ENCODE data around the gene F11. TPM values are rescaled to one million over a fixed set of nuclear protein-coding genes. Genes with fewer than 3 reads are reported as not detected.

F11 gene
- total and polyA plus RNA-seq, 2 of the 13 experiments (the other 11 are each of a cell fraction or from before 2014, with no cell fraction given) = 35.1 to 58.0 TPM

GRCh38 chr4:186217733-186218293, 48.2 kb upstream of the F11 start:
- no peak for ATAC-seq
- CTCF ChIA-PET (ENCODE audit: low intra/inter-chr PET ratio, low total read pairs) = no interaction called here
- 0% methylated on average over 1 of the region's 1 CpG for WGBS (ENCODE audit: low lambda C conversion rate)

More at GRCh38 chr4:186217733-186218293, 48.2 kb upstream of the F11 start:
- Histone ChIP-seq H3K9ac (ENCODE audit: insufficient read depth, low read depth, low read length) (no peak overlapping the region), H4K20me1 (ENCODE audit: insufficient read depth, low read length) (no peaks in the 10 kb centered on the region), H2AFZ (ENCODE audit: low read length) (no peak overlapping the region), H3K9me3 (ENCODE audit: low read length) (no peaks in the 10 kb centered on the region), H3K79me2 (ENCODE audit: insufficient read depth, low read length) (no peaks in the 10 kb centered on the region), H3K27me3 (ENCODE audit: control insufficient read depth in 1 of 2, insufficient read depth in 2 of 2, low read length in 2 of 2) (0 out of 5 replicates have a peak, but pooled peaks cover 0 to 3% of the 10 kb centered on the region in 2 experiments), H3K4me1 (ENCODE audit: insufficient read depth, low read length) (no peaks in the 10 kb centered on the region), H3K27ac (ENCODE audit: extremely low read length, insufficient read depth, low read length) (no peak overlapping the region), H3K36me3 (replicated peaks in 1 of 2; ENCODE audit: control insufficient read depth in 1 of 2, insufficient read depth in 2 of 2, low read length in 2 of 2) (no peaks in the 10 kb centered on the region), H3K4me3 (replicated peaks in 1 of 3; ENCODE audit: insufficient read depth in 1 of 3, low read depth in 2 of 3, low read length in 3 of 3) (no peak overlapping the region), H3K4me2 (ENCODE audit: low read depth, low read length) (no peak overlapping the region)
- DNase-seq (ENCODE audit: low spot score) (no peak), FAIRE-seq (no peak)
- in situ Hi-C loops (cut with HindIII; ENCODE audit: extremely low pct_ligation_motif_present, low pct_unique_long_range_greater_than_20kb) = no loop called here
- POLR2A ChIA-PET = no interaction called here
- no TSS peak for BruUV-seq (replicated peaks)
- no peak for TF ChIP-seq ZSCAN12 (CRISPR knock-in tag; IDR thresholded peaks at IDR 0.05)
- peak; percentile 68 for TF ChIP-seq ZBTB40 (IDR thresholded peaks at IDR 0.05)
- TF ChIP-seq ZBTB40 (CRISPR knock-in tag; IDR thresholded peaks at IDR 0.05) = peak; percentile 98
- intact Hi-C loops (cut with micrococcal nuclease; ENCODE audit: unreplicated experiment) = no loop called here

Data from HepG2 (cell line).